SK-N-MC (cell line): ENCODE results near the gene AK8.

Experiments used
- EZH2 ChIP-seq: fragments of 200-600 bp; sonication (generic); IDR thresholded peaks from one replicate; pipeline ENCODE4 v1.6.1; 2017; ENCODE audit warnings: antibody characterized with exemption
- FOXP2 ChIP-seq: optimal IDR thresholded peaks from 2 replicates; pipeline ENCODE3; 2011; ENCODE audit warnings: mild to moderate bottlenecking, moderate library complexity; ENCODE audit not compliant: insufficient read depth; ENCODE audit errors: extremely low read length, control extremely low read depth
- POLR2AphosphoS5 ChIP-seq: IDR thresholded peaks from 2 replicates; pipeline ENCODE4 v1.6.1; 2012; ENCODE audit warnings: mild to moderate bottlenecking, low read depth, low read length, borderline replicate concordance

DNA sequence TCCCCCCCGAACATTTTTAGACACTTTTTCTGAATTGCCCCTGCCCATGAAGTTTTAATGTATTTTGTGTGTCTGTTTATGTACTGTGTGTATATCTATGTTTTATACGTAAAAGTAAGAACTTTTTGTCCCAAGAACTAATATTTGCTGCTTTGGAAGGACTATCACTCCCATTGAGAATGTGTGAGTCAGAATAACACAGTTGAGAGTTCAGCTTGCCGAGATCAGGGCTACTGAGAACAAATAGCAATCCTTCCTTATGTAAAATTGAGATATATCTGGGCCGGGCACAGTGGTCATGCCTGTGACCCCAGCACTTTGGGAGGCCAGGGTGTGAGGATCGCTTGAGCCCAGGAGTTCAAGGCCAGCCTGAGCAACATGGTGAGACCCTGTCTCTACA, 196.5 kb downstream of the AK8 start:
- TF ChIP-seq EZH2 = no peak
- no peak for TF ChIP-seq POLR2AphosphoS5
- TF ChIP-seq FOXP2 = no peak
